ENCODE measurements around the gene XXYLT1.
A peak's percentile ranks its signal among the peaks of the same experiment; 100 is the strongest.

The XXYLT1 gene

DNA sequence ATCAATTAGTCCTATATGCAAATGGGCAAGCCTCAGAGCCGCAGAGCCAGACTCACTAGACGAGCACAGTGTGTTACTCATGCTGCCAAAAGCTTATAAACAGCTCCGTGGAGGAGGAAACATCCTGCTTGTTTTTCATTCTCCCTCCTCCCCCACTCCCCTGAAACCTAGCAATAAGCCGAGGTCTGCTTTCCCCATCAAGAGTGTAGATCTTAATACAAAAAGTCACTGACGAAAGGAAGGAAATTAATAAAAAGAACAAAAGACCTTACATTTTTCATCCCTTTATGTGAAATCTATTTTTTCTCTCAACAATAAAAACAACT lies 88.5 kb downstream of the XXYLT1 start:
- DNase-seq: no peak

DNA sequence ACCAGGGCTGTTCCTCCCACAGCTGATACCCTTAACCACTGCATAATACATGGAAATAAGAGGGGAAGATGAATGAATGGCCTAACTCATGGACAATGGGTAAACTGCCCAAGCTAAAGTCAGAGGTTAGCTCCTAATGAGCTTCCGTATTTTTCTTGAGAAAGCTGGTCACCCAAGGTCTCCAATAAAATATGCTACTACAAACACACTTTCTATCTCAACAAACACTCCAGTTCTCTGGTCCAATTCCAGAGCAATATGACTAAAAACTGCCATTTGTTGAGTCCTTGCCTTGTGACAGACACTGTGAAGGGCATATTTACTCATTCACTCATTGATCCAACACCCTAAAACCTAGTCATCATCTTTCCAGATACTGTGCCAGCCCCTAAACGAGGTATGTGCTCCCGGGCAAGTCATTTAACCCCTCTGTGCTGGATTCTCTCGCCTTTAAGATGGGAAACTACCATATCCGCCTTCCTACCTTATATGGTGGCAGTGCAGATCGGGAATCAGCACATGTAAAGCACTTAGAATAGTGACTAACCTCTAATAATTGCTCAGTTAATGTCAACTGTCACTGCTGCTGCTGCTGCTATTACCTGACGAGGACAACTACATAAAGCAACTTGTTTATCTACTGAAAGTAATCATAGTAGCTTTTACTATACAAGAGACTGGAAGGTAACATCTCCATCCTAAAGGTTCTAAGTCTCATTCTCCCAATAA lies 89.1 kb downstream of the XXYLT1 start:
- no peak for DNase-seq

DNA sequence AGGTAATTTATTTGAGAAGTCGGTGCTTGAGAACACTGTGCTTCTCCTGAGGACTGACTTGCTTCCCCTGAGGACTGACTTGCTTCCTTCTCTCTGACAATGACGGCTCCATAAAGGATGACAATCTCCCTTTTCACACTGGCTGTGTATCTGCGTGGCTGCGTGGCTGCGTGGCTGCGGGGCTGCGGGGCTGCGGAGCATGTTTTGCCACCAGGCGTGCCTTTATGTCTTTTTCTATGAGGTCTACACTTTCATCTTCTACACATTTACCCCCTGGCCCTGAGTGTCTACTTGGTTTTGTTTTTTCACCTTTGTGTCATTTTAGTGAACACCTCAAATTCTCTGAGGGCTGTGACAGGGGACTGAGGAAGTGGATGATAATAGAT lies 89.9 kb downstream of the XXYLT1 start:
- DNase-seq: no peak

DNA sequence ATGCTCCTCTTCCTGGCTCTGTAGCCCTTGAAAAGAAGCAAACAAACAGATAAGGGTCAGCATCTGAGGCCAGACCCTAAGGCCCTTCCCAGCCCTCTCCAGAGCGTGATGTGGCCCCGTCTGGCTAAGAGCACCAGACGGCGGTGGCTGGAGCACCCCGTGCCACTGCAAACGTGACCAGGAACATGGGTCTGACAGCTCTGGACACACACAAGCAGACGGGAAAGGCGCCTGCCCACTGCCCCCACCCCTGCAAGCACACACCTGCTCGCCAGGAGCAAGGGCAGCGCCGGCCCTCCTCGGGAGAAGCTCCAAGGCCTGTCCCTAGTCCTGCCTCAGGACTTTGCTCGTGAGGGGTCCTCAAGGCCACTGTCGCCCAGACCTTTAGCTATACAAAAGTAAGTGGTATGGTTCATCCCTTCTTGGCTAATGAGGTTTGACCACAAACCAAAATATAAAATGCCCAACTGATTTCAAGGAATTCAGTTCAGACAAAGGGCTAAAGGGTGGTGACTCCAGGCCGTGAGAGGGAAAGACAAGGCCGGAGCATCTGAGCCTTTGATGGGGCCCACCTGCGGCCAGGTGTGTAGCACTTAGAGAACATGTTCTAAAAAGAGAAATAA lies 90.4 kb downstream of the XXYLT1 start:
- DNase-seq: no peak

DNA sequence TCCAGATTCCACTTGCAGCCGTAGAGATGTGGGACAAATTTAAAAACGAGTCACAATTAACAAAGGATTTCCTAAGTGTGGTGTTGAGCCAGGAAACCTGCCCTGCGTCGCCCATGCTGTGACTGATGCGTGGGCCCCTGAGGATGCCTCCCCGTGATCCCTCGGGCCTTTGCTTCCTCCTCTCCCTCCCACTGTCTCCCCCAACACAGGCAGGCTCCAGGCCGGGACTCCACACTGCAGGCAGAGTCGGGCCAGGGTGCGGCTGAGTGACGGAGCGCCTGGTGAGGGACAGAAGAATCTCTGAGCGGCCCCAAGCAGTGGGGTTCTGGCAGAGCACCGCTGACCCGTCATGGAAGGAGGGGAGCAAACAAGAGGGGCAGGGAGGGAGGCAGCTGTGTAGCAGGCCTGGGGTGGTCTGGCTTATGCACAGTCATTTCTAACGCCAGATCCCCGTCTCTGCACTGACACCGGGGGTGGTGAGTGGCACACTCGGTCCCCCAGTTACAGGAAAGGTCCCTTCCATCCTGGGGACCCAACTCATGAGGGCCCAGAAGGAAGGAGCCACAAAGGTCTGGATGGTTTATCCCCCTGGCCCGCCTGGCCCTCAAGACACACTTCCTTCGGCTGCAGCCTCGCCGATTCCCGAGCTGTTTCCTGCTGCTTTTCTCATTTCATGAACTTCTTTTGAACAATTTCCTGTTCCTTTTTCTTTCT lies 91.0 kb downstream of the XXYLT1 start:
- no peak for DNase-seq

DNA sequence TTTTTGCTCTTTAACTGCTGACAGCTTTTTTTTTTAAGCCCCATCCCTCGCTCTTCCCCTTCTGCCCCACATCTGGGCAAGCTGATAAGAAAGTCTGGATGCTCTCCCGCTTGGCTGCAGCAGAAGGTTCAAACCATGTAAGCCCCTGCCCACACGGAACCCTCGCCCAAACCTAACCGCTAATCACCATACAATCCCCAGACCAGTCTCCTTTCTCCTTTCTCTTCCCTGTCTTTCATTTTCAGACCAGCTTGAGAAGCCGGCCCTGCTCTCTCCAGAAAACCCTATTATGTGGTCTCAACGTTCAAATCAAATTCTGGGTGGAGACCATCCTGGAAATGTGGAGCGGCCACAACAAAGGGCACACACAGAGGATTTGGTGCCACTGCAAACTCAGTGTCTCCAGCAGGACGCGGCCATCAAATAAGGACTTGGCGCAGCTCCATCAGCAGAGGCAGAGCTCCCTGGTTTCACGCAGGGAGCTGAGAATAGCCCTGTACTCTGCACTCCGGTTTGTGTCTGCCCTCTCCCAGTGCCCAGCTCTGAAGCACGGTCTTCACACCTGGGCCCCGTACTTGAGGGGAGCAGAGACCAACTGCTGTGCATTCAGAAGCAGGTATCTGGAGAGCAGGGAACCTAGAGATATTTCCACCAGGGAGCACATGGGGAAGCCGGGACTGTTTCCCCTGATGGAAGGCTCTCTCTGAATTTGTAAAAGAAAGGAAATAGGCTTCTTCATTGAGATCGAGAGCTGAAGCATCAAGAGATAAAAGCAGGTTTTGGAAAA lies 92.6 kb downstream of the XXYLT1 start:
- peak; percentile 91 for DNase-seq

DNA sequence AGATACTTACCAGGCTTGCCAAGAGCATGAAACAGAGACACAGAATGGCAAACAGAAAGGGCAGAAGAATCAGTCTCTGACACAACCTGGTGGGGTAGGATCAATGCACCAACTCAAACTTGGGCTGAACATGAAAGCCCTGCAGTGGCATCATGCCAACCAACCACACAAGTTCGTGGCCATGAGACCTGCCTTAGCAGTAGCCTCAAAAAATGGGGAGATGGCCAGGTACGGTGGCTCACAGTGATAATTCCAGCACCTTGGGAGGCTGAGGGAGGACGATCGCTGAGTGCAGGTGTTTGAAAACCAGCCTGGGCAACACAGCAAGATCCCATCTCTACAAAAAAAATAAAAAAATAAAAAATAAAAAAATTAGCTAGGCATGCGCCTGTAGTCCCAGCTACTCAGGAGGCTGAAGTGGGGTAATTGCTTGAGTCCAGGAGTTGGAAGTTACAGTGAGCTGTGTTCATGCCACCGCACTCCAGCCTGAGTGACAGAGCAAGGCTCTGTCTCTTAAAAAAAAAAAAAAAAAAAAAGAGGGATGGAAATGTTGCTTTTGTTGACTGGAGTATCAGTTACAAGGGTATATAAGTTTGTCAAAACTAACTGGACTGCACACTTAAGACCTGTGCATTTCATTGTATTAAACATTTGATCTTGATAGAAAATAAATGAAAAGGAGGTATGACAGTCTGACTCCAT lies 93.4 kb downstream of the XXYLT1 start:
- no peak for DNase-seq

DNA sequence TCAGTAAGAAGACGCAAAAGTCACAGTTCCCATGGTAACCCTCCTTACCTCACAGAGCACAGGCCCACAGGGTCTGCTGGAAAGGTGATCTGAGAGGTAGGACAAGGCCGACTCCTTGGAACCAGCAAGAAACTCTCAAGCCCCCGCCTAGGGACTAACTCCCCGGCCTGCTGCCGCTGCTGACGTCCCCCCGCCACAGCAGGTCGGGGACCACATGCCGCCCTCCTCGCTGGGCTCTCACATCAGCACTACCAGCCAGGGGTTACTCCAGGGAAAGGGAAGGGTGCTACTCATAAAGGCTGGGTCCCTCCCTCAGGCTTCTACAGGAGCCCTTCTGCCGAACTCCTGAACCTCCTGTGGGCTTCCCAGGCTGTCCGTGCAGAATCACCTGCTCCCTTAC lies 94.2 kb downstream of the XXYLT1 start:
- DNase-seq: no peak

DNA sequence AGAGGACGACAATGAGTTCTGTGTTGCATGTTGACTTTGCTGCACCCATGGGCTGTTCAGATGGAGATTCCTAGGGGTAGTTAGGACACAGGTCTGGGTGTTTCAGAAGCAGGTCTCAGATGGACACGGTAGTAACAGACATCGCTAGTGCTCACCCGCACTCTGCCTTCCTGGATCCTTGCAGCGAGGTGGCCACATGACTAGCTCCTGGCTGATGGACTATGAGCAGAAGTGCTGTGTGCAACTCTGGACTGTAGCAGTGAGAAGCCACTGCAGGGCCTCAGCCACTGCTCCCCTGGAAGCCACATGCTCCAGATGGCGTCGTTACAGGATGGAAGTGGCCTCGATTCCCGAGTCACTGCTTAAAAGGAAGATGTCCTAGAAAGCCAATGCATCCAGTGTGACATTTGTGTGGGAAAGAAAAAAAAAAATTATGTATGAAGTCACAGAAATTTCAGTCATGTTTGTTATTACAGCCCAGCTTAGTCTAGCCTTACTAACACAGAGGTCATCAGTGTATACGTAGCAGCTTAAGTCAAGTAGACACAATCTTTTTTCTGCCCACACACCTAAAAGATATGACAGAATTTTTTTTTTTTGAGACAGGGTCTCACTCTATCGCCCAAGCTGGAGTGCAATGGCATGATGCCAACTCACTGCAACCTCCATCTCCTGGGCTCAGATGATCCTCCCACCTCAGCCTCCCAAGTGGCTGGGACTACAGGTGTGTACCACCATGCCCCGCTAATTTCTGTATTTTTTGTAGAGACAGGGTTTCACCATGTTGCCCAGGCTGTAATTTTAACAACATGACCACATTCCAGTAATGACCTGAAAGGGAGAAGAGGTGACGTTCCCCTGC lies 95.3 kb downstream of the XXYLT1 start:
- no peak for DNase-seq

DNA sequence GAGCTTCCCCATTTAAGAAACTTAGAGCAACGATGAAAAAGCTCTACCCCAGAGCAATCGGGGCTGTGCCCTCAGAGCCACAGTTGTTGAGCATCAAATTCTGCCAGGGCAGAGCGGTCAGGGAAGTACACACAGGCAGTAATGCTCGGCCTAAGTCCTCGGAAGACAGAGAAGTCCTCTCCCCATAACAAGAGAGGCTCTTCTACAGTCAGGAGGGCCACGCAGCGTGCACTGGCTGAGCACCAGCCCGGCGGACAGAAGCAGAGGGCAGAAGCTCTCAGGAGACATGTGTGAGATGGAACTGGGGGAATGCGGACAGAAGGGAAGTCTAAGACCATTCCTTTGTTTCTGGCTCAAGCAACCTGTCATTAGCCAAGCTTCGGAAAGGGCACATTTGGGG lies 95.9 kb downstream of the XXYLT1 start:
- DNase-seq: no peak

DNA sequence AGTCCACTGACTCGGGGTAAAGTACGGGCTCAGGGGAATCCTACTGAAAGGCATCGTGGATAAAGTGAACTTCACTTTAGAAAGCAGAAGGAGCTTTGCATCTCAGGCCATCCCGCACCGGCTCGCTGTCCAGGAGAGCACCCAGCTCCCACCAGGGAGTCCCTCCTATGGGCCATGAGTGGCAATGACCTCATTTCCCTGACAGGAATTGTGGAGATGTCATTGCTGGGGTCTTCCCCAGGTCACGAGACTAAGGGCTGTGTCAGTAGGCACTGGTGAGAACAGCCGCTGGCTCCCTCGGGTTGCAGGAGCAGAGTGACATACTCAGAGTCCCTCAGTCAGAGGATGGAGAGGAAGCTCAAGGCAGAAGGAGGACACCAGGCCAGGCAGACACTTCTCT lies 97.3 kb downstream of the XXYLT1 start:
- DNase-seq: no peak

DNA sequence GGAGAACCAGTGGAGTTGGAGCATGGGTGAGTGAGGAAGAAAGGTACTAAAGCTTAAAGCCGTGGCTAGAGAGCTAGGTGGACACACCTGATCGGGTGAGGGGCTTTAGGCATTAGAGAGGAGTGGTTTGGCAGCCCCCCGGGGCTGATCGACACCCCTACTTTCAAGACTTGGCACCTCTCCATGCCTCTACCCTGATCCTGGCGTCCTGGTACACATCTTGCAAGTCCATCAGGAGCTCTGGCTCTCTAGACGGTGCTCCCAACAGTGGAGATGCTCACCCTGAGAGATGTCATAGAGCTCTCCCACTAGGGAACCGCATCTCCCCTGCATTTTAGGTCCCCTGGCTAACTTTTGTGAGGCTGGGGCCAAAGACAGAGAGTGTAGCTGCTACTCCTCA lies 98.1 kb downstream of the XXYLT1 start:
- DNase-seq: no peak

DNA sequence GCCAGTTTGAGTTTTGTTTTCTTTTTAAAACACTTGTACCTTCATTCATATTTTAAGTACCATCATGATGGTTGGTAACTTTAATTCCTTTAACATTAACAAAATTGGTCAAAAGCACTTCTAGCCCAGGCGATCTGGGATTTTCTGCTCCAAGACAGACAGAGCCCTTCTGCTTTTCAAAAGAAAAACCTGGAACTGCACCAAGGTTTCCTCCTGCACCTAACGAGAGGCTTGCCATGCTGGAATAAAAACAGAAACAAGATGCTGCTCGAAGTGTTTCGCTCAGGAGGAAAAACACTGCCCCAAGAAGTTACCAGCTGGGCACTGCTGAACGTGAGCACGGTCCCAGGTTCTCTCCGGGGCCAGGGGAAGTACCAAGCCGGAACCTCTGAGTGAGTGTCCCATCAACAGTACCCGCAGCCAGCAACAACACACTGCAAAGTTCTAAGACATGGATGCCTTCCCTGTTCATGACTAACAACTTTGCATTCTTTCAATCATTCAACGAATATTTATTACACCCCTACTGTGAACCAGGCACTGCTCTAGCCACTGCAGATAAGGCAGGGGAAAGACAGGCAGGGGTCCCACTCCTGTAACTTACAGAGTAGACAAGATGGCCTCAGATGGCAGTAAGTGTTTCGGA lies 98.8 kb downstream of the XXYLT1 start:
- no peak for DNase-seq

DNA sequence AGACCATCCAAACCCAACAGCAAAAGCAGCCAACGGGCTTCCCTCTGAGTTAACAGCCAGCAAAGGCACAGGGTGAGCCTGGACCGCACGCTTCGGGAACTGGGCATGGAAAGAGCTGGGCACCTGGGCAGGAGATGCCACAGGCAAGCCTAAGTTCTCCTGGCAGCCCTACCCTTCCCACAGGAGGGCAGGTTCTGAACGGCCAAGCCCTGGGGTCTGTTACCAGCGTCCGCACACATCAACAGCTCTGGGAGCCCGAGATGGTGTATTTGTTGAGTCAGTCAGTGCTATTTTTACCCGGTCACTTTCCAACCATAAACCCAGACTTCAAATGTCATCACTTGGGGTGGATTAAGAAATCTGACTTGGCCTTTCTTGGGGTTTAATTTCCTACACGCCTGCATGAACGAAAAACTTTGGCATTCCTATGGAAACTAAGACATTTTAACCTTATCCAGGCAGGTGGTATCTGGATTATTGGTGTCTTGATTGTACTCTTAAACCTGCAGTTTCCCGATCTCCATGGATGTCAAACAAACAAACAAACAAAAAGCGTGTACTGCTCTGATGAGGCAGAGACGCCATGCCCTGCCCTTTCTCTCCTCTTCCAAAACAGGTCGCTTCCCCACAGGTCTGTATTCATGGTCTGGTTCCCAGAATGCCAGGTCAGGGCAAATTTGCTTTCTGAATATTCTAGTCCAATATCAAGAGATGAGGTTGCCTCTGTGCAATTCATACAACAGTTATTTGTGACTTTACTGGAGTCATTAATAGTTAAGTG lies 99.7 kb downstream of the XXYLT1 start:
- no peak for DNase-seq

DNA sequence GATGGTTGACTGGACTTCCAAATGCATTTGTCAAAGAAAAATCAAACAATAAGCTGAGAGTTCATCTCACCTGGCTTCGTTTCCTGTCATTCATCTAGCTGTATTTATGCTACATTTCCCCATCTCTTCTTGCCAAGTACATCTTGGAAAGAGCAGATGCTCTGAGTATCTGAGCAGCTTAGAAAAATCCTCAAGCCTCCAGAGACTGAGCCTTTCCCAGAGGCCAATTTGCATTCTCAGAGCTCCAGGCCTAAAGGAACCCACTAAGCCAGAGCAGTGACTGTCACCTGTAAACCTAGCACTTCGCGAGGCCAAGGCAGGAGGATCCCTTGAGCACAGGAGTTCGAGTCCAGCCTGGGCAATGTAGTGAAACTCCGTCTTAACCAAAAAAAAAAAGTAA lies 100.5 kb downstream of the XXYLT1 start:
- DNase-seq: no peak

DNA sequence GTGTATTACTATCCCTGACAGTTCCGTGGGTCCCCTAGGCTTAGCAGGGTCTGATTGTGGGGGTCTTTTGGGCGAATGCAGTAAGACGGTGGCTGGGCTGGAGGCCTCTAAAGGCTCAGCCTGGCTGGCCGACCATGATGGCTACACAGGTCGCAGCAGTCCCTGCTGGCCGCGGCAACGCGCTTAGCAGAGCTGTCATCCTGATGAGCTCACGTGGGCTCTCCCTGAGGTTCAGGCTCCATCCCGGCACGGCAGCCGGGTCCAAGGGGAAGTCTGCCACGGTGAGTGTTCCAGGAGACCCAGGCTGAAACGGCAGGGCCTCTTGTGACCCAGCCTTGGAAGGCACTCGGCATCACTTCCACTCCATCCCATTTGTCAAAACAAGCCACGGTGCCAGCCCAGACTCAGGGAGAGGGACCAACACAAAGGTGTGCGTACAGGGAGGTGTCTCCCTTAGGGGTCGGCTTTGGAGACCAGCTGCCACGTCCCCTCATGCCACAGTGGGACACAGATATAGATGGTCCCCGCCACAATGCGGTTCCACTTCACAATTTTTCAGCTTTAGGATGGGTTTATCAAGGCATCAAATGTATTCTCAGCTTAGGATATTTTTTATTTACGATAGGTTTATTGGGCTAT lies 101.8 kb downstream of the XXYLT1 start:
- DNase-seq: no peak

DNA sequence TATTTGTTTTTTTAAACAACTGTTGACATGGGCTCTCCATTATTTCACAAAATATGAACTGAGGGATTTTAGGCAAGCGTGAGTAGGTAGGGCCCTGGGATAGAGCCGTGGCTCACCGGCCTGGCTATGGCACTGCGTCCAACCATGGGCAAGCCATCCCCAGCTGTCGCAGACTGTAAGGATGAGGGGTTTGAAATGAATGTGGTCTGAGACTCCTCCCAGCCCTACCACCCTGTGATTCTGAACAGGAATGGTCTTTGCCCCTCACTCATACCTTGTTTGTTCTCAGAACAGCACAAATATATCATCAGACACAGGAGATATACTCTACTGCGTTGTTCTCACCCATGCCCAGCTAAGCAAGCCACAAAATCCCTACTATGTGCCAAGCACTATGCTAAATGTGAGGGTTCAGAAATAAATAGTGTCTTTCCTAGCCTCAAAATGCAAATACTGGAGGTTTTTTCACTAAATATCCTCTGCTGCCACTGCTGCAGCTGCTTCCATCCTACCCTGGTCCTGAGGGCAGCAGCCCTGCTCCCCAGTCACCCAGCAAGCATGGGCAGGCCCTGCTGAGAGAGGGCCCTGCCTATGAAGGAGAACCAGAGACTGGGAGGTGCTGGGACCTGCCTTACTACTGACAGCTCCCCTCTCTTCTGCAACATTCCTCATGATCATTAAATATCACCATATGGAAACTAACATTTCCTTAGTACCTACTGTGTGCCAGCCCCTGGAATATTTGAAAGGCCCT lies 102.8 kb downstream of the XXYLT1 start:
- DNase-seq: no peak

DNA sequence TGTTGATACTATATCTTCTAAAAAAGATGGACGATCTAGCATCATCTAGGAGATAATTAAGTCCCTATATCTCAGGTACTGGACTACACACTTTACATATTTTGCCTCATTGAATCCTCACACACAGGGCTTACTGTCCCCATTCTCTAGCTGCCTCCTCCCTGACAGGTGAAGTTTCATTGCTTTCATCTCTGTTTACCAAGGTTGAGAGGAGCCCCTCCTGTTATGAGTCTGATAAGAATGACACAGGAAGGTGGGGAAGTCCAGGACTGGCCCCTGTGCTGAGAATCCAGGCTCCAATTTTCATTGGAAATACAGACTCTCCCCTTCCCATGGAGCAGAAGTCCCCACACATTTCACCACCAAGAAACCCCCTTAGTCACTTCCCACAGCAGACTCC lies 105.2 kb downstream of the XXYLT1 start:
- peak; percentile 36 for DNase-seq

DNA sequence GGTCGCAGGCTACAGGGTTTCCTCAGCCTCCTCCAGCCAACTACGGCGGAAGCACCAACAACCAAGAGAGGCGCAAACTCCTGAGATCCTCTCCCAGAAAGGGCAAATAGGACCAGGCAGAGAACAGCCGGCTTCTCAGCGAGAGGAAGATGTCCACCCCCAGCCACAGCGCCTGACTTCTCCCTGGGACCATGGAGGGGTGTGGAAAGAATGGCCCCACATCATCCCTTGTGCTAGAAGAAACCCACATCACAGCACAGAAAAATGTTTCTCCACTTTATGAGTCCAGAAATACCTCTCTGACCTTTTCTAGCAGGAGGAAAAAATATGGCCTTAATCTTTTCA lies 105.7 kb downstream of the XXYLT1 start:
- DNase-seq: no peak
